PC-3 (cell line): ENCODE results near the gene CAVIN3.

ENCODE experiments used
- EZH2phosphoT487 ChIP-seq: fragments of 300-600 bp; sonication (generic); IDR thresholded peaks from 2 replicates; pipeline ENCODE4 v1.6.1; 2018; ENCODE audit warnings: mild to moderate bottlenecking, antibody characterized with exemption, low read length, borderline replicate concordance
- TF ChIP-seq, protein P1 (sequence below): fragments of 300-600 bp; sonication (generic); conservative IDR thresholded peaks from 2 replicates; pipeline ENCODE4 v1.5.1; 2017; ENCODE audit warnings: antibody characterized with exemption, low read depth, mild to moderate bottlenecking, low read length

DNA sequence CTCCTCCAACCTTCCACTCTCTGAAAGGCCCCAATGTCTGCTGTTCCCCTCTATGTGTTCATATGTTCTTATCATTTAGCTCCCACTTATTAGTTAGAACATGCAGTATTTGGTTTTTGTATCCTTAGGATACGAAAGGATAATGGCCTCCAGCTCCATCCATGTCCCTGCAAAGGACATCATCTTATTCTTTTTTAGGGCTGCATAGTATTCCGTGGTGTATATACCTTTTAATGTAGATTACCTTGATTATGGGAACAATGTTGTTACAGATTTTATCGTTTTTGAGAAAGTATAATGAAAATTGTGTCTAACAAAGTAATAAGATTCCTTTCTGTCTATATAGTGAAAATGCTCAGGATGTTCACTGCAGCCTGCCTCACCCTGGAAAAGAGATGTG is 16.0 kb upstream of the CAVIN3 start:
- TF ChIP-seq, protein P1, sequence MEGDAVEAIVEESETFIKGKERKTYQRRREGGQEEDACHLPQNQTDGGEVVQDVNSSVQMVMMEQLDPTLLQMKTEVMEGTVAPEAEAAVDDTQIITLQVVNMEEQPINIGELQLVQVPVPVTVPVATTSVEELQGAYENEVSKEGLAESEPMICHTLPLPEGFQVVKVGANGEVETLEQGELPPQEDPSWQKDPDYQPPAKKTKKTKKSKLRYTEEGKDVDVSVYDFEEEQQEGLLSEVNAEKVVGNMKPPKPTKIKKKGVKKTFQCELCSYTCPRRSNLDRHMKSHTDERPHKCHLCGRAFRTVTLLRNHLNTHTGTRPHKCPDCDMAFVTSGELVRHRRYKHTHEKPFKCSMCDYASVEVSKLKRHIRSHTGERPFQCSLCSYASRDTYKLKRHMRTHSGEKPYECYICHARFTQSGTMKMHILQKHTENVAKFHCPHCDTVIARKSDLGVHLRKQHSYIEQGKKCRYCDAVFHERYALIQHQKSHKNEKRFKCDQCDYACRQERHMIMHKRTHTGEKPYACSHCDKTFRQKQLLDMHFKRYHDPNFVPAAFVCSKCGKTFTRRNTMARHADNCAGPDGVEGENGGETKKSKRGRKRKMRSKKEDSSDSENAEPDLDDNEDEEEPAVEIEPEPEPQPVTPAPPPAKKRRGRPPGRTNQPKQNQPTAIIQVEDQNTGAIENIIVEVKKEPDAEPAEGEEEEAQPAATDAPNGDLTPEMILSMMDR: no peak
- no peak for TF ChIP-seq EZH2phosphoT487
